Left ventricle myocardium inferior (tissue), 1 donor: Measurements from ENCODE around the gene KCNH8. TPM values are rescaled to one million over a fixed set of nuclear protein-coding genes. Genes with fewer than 3 reads are reported as not detected.

Experiments
- DNase-seq: peaks from one replicate; pipeline ENCODE4 v3.0.0-alpha.2; 2020
- H3K27ac ChIP-seq: fragments of 200-600 bp; replicated peaks from 2 replicates; pipeline ENCODE4 v1.8.0; 2021
- H3K27me3 ChIP-seq: fragments of 200-600 bp; 2 replicates; pipeline ENCODE4 v1.8.0; 2021; ENCODE audit warnings: low read depth
- H3K36me3 ChIP-seq: fragments of 200-600 bp; 2 replicates; pipeline ENCODE4 v1.8.0; 2021
- H3K4me1 ChIP-seq: fragments of 200-600 bp; 2 replicates; pipeline ENCODE4 v1.8.0; 2021
- H3K4me3 ChIP-seq: fragments of 200-600 bp; 2 replicates; pipeline ENCODE4 v1.8.0; 2021; ENCODE audit warnings: mild to moderate bottlenecking, moderate library complexity
- H3K9me3 ChIP-seq: fragments of 200-600 bp; replicated peaks from 2 replicates; pipeline ENCODE4 v1.8.0; 2021
- intact Hi-C: fragments of 100-400 bp; cut with micrococcal nuclease; formaldehyde crosslinking; loops from one replicate; pipeline ENCODE4 v1.11.0; 2022
- total RNA-seq: library from RNA; stranded (reverse); fragmentation: NEBNext Ultra II Directional; extraction: Animal tissue kit (Norgen Biotek cat#: 25700); gene quantifications from one replicate; pipeline ENCODE4 v1.2.1, GENCODE V29; 2021
- TF ChIP-seq, protein P1 (sequence below): fragments of 200-600 bp; IDR thresholded peaks from 2 replicates; pipeline ENCODE4 v1.8.0; 2021; ENCODE audit warnings: antibody characterized with exemption, mild to moderate bottlenecking, borderline replicate concordance
- donor health status: DM: no; HTN: yes; CAD: no; lungs with severe emphysema.

KCNH8 gene
- total RNA-seq, 1 donor from 2014 or later, result 0.05 TPM

DNA sequence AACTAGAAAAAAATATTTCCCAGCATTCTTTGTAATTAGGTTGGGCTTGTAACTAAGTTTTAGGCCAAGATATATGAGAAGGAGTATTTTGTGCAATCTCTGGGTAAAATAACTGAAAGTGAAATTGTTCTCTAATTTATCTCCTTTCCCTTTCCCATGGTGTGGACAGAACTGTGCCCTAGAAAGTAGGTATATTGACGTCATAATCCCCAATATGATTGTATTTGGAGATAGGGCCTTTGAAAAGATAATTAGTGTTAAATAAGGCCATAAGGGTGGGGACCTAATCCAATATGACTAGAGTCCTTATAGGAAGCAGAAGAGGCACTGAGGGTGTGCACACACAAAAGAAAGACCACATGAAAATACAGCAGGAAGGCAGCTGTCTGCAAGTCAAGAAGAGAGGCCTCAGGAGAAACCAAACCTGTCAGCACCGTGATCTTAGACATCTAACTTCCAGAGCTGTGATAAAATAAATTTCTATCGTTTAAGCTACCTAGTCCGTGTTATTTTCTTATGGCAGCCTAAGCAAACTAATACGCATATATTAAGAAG lies 106.6 kb downstream of the KCNH8 start:
- H3K36me3 ChIP-seq, result no peaks in the 10 kb centered on the region
- H3K27me3 ChIP-seq, result no peaks in the 10 kb centered on the region
- no peaks in the 10 kb centered on the region for H3K4me1 ChIP-seq
- TF ChIP-seq, protein P1, sequence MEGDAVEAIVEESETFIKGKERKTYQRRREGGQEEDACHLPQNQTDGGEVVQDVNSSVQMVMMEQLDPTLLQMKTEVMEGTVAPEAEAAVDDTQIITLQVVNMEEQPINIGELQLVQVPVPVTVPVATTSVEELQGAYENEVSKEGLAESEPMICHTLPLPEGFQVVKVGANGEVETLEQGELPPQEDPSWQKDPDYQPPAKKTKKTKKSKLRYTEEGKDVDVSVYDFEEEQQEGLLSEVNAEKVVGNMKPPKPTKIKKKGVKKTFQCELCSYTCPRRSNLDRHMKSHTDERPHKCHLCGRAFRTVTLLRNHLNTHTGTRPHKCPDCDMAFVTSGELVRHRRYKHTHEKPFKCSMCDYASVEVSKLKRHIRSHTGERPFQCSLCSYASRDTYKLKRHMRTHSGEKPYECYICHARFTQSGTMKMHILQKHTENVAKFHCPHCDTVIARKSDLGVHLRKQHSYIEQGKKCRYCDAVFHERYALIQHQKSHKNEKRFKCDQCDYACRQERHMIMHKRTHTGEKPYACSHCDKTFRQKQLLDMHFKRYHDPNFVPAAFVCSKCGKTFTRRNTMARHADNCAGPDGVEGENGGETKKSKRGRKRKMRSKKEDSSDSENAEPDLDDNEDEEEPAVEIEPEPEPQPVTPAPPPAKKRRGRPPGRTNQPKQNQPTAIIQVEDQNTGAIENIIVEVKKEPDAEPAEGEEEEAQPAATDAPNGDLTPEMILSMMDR, result no peak
- no peak overlapping the region for H3K27ac ChIP-seq
- peaks cover 19% of the 10 kb centered on the region for H3K9me3 ChIP-seq
- DNase-seq, result no peak
- no peak overlapping the region for H3K4me3 ChIP-seq
- intact Hi-C loops, result no loop called here

- intact Hi-C loops, result no loop called here
- Histone ChIP-seq H3K9me3 (peaks cover 19% of the 10 kb centered on the region), H3K27ac (no peak overlapping the region), H3K4me1 (no peaks in the 10 kb centered on the region), H3K4me3 (no peak overlapping the region), H3K36me3 (no peaks in the 10 kb centered on the region), H3K27me3 (no peaks in the 10 kb centered on the region)
- TF ChIP-seq, protein P1, result no peak
- DNase-seq, result no peak
These were observed 108.0 kb downstream of the KCNH8 start for GRCh38 chr3:19256313-19256712.

DNA sequence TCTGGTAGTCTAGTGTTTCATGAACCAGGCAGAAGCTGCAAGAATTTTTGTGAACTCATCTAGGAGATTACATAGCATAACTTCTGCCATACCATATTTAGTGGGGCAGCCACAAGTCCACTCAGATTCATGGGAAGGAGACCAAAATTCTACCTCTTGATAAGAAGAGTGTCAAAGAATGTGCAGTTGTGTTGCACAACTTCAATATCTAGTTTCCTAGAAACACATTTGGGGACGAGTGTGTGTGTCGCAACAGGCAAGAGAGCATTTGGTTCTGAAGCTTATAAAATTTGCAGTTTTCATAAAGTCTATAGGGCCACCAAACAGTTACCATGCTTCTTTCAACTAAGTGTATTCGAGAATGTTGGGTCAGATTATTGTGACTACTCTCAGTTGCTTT lies 115.3 kb downstream of the KCNH8 start:
- no peaks in the 10 kb centered on the region for H3K36me3 ChIP-seq
- H3K4me1 ChIP-seq, result no peaks in the 10 kb centered on the region
- no peak overlapping the region for H3K4me3 ChIP-seq
- TF ChIP-seq, protein P1, result no peak
- no peaks in the 10 kb centered on the region for H3K9me3 ChIP-seq
- H3K27me3 ChIP-seq, result no peaks in the 10 kb centered on the region
- no peak for DNase-seq
- intact Hi-C loops, result no loop called here
- no peak overlapping the region for H3K27ac ChIP-seq

DNA sequence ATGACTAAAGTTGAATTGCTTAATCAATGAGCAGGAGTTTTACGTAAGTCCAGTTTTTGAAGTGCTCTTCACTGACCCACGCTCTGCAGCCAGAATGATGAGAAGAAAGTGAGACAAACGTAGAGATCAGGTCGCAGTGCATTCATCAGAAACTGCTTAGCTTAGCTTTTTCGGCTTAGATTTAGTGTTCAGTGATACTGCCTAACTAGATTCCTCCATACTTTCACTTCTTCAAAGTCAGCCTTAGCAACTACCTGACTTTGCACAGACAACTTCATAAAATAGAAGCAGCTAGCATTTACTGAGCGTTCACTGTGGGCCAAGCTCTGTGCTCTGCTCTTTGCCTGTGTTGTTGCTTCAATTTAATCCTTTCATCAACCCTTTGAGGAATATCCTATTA lies 116.1 kb downstream of the KCNH8 start:
- no peak overlapping the region for H3K4me3 ChIP-seq
- no peak for DNase-seq
- no peaks in the 10 kb centered on the region for H3K4me1 ChIP-seq
- intact Hi-C loops, result no loop called here
- no peak overlapping the region for H3K27ac ChIP-seq
- no peaks in the 10 kb centered on the region for H3K36me3 ChIP-seq
- TF ChIP-seq, protein P1, result no peak
- no peaks in the 10 kb centered on the region for H3K27me3 ChIP-seq
- H3K9me3 ChIP-seq, result no peaks in the 10 kb centered on the region

DNA sequence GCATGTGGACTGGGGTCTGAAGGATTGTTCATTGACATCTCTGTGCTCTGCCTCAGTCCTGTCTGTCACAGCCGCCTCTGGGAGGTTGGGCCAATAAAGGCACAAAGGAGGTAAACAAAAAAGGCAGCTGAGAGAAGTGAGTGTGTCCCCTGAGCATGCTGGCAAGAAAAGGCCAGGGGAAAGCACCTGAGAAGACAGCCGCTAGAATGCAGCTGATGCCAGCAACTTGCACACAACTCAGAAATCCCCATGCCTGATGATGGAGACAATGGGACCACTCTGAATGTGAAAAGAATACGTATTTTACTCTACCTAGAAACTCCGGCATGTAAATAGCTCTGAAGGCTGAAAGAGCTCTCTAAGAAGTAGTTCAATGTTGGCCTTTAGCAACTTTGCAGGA lies 118.7 kb downstream of the KCNH8 start:
- intact Hi-C loops, result no loop called here
- no peaks in the 10 kb centered on the region for H3K4me1 ChIP-seq
- H3K9me3 ChIP-seq, result no peaks in the 10 kb centered on the region
- no peak overlapping the region for H3K4me3 ChIP-seq
- no peaks in the 10 kb centered on the region for H3K36me3 ChIP-seq
- H3K27me3 ChIP-seq, result no peaks in the 10 kb centered on the region
- no peak overlapping the region for H3K27ac ChIP-seq
- no peak for DNase-seq
- TF ChIP-seq, protein P1, result no peak

DNA sequence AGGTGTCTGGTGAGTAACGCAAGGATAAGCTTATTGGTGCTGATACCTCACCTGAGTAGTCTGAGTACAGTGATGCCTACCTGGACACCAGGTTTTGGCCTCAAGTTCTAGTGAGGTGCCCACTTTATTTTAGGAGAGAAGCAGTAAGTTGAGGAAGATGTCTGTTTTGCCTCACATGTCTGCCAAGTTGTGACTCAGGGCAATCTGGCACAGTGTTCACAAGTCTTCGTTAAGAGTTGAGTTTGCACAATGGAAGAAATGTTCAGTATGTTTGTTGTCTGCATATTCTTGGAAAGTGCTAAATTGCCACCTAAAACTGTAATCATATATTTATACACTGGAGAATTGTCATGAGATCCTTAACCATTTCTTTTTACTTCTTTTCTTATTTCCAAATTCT lies 122.2 kb downstream of the KCNH8 start:
- Histone ChIP-seq H3K27ac (no peak overlapping the region), H3K36me3 (no peaks in the 10 kb centered on the region), H3K4me1 (no peaks in the 10 kb centered on the region), H3K9me3 (no peaks in the 10 kb centered on the region), H3K4me3 (no peak overlapping the region), H3K27me3 (no peaks in the 10 kb centered on the region)
- TF ChIP-seq, protein P1, result no peak
- intact Hi-C loops, result no loop called here
- no peak for DNase-seq
